ENCODE measurements around the gene SERPIND1.

Gene SERPIND1

DNA sequence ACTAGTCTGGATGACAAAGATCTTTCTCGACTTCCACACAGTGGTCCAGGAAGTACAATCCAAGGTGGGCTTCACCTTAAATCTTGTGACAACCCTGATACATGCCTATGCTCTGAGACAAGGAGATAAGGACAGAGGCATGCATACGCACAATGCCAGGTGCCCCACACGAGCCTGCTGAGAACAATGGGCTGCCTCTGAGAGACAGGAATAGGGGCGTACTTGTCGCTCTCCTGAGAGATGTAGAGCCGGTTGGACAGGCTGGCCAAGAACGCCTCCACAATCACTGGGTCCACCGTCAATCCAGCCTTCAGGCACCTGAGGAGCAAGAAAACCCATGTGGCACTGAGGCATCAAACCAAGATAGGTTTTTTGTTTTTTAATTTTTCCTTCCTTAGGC lies 25.5 kb downstream of the SERPIND1 start:
- POLR2A ChIA-PET (ENCODE audit: low non-redundant PET) = no interaction called here
- CTCF ChIA-PET = interaction anchor here (0.6 kb wide), 1 partner anchor 13 kb away, joined by 4 read pairs; no protein-coding TSS in a partner anchor

DNA sequence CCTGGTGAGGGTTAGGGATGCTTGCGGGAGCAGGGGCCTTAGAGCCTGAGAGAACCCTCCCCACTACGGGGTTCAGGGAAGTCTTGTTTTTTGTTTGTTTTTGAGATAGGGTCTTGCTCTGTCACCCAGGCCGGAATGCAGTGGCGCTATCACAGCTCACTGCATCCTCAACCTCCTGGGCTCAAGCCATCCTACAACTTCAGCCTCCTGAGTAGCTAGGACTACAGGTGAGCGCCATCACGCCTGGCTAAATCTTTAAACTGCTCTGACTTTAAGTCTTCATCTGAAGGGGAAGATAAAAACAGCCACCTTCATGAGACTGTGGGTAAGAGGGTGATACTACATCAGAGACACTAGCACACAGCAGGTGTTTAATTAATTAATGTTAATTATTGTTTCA lies 28.5 kb downstream of the SERPIND1 start:
- H3K27ac ChIP-seq = no peak overlapping the region
- POLR2A ChIA-PET (ENCODE audit: low non-redundant PET) = no interaction called here
- CTCF ChIA-PET = no interaction called here
- no peak for DNase-seq (ENCODE audit: low spot score)
- TF ChIP-seq, protein P1, sequence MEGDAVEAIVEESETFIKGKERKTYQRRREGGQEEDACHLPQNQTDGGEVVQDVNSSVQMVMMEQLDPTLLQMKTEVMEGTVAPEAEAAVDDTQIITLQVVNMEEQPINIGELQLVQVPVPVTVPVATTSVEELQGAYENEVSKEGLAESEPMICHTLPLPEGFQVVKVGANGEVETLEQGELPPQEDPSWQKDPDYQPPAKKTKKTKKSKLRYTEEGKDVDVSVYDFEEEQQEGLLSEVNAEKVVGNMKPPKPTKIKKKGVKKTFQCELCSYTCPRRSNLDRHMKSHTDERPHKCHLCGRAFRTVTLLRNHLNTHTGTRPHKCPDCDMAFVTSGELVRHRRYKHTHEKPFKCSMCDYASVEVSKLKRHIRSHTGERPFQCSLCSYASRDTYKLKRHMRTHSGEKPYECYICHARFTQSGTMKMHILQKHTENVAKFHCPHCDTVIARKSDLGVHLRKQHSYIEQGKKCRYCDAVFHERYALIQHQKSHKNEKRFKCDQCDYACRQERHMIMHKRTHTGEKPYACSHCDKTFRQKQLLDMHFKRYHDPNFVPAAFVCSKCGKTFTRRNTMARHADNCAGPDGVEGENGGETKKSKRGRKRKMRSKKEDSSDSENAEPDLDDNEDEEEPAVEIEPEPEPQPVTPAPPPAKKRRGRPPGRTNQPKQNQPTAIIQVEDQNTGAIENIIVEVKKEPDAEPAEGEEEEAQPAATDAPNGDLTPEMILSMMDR (conservative IDR thresholded peaks at IDR 0.05; ENCODE audit: low read depth) = no peak

More for the DNA sequence above, 25.5 kb downstream of the SERPIND1 start:
- TF ChIP-seq, protein P1 (conservative IDR thresholded peaks at IDR 0.05; ENCODE audit: low read depth) = no peak
- DNase-seq (ENCODE audit: low spot score) = no peak
- no peak overlapping the region for H3K27ac ChIP-seq

DNA sequence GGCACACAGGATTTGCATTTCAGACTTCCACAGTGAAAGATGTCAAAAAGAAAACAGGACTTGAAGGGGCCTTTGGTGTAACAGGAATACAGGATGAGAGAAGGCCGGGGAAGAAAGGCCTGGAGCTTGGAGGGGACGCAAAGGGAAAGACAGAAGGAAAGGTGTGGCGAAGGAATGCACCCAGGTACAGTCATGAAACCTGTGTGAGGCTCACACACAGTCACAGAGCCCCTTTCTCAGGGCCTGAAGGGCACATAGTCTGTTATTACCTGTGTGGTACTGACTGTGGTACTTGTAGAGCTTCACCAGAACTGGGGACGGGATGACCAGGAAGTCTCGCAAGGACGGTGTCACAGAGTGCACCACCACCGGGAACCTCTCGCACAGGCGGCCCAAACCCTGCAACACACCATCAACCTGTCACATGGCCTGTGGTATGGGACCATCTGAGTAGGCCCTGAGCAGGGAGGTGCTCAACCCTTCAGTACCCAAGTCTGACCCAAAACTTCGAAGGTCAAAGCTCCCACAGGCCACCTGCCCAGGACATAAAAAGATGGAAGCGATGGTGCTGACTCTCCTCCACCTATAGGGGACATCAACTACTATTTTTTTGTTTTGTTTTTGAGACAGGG lies 29.1 kb downstream of the SERPIND1 start:
- POLR2A ChIA-PET (ENCODE audit: low non-redundant PET) = no interaction called here
- TF ChIP-seq, protein P1 (conservative IDR thresholded peaks at IDR 0.05; ENCODE audit: low read depth) = no peak
- no peak overlapping the region for H3K27ac ChIP-seq
- DNase-seq (ENCODE audit: low spot score) = no peak
- CTCF ChIA-PET = no interaction called here

DNA sequence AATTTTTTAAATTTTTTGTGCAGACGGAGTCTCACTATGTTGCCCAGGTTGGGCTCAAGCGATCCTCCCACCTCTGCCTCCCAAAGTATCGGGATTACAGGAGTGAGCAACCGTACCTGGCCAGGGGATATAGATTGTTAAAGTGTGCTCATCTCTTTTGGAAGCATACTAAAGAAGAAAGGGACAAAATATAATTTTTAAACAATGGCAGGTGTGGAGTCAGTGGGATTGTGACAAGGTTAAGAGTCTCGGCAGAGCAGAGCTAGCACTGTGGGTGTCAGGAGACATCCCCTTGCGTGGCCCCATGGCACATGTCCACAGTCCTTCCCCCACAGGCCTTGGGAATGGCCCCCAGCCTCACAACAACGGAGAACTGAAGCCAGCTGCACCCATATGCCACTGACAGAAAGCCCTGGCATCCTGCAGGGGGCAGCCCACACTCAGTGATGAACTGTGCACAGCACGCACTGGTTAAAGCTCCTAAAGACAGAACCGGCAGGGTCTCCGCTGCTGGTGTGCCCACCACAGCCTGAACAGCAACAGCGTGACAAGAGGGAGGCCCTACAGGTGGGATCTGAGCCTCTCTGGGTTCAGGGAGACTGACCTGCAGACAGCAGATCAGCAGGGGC lies 29.9 kb downstream of the SERPIND1 start:
- ChIA-PET POLR2A (ENCODE audit: low non-redundant PET) (no interaction called here), CTCF (no interaction called here)
- TF ChIP-seq, protein P1 (conservative IDR thresholded peaks at IDR 0.05; ENCODE audit: low read depth) = peak; percentile 32
- H3K27ac ChIP-seq = no peak overlapping the region
- DNase-seq (ENCODE audit: low spot score) = no peak

DNA sequence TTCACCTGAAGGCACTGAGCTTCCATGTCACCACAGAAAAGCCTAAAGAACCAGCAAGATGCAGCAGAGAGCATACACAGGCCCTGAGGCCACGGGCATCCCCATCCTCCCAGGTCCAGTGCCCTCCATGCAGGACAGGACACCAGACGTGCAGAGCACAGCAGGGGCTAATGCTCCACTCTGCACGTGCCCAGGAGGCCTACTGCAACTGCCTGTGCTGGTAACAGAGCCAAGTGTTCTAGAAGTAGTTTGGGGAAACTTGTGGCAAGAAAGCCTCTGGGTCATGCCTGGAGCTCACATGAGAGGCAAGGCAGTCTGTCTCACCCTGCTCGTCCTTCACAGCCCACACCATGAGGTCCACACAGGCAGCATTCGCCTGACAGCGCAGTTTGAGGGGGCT lies 30.7 kb downstream of the SERPIND1 start:
- ChIA-PET POLR2A (ENCODE audit: low non-redundant PET) (no interaction called here), CTCF (interaction anchor here (0.7 kb wide), 1 partner anchor 1661 kb away, joined by 3 read pairs; no protein-coding TSS in a partner anchor)
- no peak for DNase-seq (ENCODE audit: low spot score)
- TF ChIP-seq, protein P1 (conservative IDR thresholded peaks at IDR 0.05; ENCODE audit: low read depth) = no peak
- peak overlapping the region; percentile 22; the same call in 1 of the 2 replicates for H3K27ac ChIP-seq

DNA sequence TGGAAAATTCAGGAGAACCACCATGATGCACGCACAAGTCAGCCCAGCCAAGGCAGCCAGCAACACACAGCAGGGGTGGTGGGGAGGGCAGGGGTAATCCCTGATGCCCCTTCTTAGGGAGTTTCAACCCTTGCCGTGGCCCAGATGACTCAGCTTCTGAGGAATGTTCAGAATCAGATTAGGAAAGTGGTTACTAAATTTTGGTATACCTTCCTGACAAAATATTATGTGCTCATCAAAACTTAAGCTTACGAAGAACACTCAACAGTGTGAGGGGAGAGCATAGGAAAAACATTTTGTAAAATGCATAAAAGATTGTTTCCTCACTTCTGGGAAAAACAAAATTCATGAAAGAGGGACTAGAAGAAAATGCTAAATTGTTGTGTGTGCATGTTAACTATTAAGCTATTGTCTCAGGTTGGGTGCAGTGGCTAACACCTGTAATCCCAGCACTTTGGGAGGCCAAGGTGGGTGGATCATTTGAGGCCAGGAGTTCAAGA lies 32.1 kb downstream of the SERPIND1 start:
- 0 out of 2 replicates have a peak overlapping the region, but pooled peaks have one; percentile 20 for H3K27ac ChIP-seq
- ChIA-PET POLR2A (ENCODE audit: low non-redundant PET) (no interaction called here), CTCF (no interaction called here)
- TF ChIP-seq, protein P1 (conservative IDR thresholded peaks at IDR 0.05; ENCODE audit: low read depth) = no peak
- peak; percentile 13 for DNase-seq (ENCODE audit: low spot score)

All from RWPE1 (cell line).